A549 (cell line): Measurements from ENCODE around the gene CNDP1. TPM values are rescaled to one million over a fixed set of nuclear protein-coding genes. Genes with fewer than 3 reads are reported as not detected.

Experiments
- ATAC-seq, 2 experiments: fragments of 200-7000 bp in 1 of 2; fragments of >200 bp in 1 of 2; cut with Nextera tagmentation in 1 of 2; cut with Tn5 transposase in 1 of 2; 3 replicates each; pipeline versions ENCODE4 v1.8.0 to v1.9.1; 2018 to 2020; ENCODE audit warnings: mild to moderate bottlenecking in 1 of 2, moderate library complexity in 1 of 2
- CTCF ChIA-PET: fragments of 300-600 bp; sonication (Branson Sonifier 250); formaldehyde crosslinking; extraction: SDS; loops from one replicate; lab custom pipeline; 2021; ENCODE audit warnings: antibody characterized with exemption, inconsistent platforms; lab: Yijun Ruan, JAX
- POLR2A ChIA-PET: fragments of 350-600 bp; formaldehyde crosslinking; extraction: SDS; loops from one replicate; lab custom pipeline; 2021; ENCODE audit warnings: antibody characterized with exemption, inconsistent platforms; lab: Yijun Ruan, JAX
- DNase-seq, 2 experiments: peaks; one replicate each; pipeline versions ENCODE4 v3.0.0 to v3.0.0-alpha.2; 2011 to 2016; ENCODE audit warnings: low read depth in 1 of 2, low spot score in 1 of 2
- FAIRE-seq: peaks from 2 replicates; lab custom pipeline; 2011; peaks lifted over from hg19 to GRCh38; lab: Jason Lieb, UNC
- H3K27ac ChIP-seq, 2 experiments: fragments of >200 bp; sonication (Bioruptor Twin); formaldehyde crosslinking; 3 replicates each; pipeline ENCODE4 v1.5.1; 2016 to 2017
- H3K4me1 ChIP-seq: fragments of >200 bp; sonication (Bioruptor Twin); formaldehyde crosslinking; 3 replicates; pipeline ENCODE4 v1.6.1; 2016
- H3K4me2 ChIP-seq: fragments of >200 bp; sonication (Bioruptor Twin); formaldehyde crosslinking; 3 replicates; pipeline ENCODE4 v1.6.1; 2016
- H3K4me3 ChIP-seq: fragments of >200 bp; sonication (Bioruptor Twin); formaldehyde crosslinking; 3 replicates; pipeline ENCODE4 v1.5.1; 2016
- H3K9me3 ChIP-seq: fragments of >200 bp; sonication (Bioruptor Twin); formaldehyde crosslinking; 3 replicates; pipeline ENCODE4 v1.6.1; 2016
- ATOH8 ChIP-seq: fragments of 250-450 bp; sonication (Bioruptor Pico); IDR thresholded peaks from 2 replicates; pipeline ENCODE4 v1.5.0; 2020; ENCODE audit warnings: low read depth, mild to moderate bottlenecking, moderate library complexity
- CHD4 ChIP-seq: fragments of 200-600 bp; sonication (generic); IDR thresholded peaks from 2 replicates; pipeline ENCODE4 v1.6.1; 2016; ENCODE audit warnings: antibody characterized with exemption, mild to moderate bottlenecking, borderline replicate concordance
- EHF ChIP-seq: fragments of 250-450 bp; sonication (Bioruptor Pico); IDR thresholded peaks from 2 replicates; pipeline ENCODE4 v1.5.0; 2020; ENCODE audit warnings: mild to moderate bottlenecking
- ELK1 ChIP-seq: fragments of 150-350 bp; IDR thresholded peaks from 2 replicates; pipeline ENCODE4 v1.6.1; 2014; ENCODE audit warnings: low read depth, mild to moderate bottlenecking, low read length
- EP300 ChIP-seq, 2 experiments: fragments of >200 bp; sonication (Bioruptor Twin); formaldehyde crosslinking; IDR thresholded peaks; 2 replicates in 1 of 2; 3 replicates in 1 of 2; pipeline ENCODE4 v1.6.1; 2016 to 2017
- ESRRA ChIP-seq: fragments of 150-350 bp; IDR thresholded peaks from 2 replicates; pipeline ENCODE4 v1.6.1; 2014; ENCODE audit warnings: mild to moderate bottlenecking, low read length, borderline replicate concordance
- FOSB ChIP-seq: fragments of 250-450 bp; sonication (Bioruptor Pico); IDR thresholded peaks from 2 replicates; pipeline ENCODE4 v1.5.0; 2020; ENCODE audit warnings: mild to moderate bottlenecking, moderate library complexity
- GATA3 ChIP-seq: IDR thresholded peaks from 2 replicates; pipeline ENCODE4 v1.6.1; 2012; ENCODE audit warnings: borderline replicate concordance
- HES2 ChIP-seq: fragments of >200 bp; sonication (Bioruptor Twin); formaldehyde crosslinking; IDR thresholded peaks from 2 replicates; pipeline ENCODE4 v1.6.1; 2016
- HMGXB4 ChIP-seq: fragments of 250-450 bp; sonication (Bioruptor Pico); IDR thresholded peaks from 2 replicates; pipeline ENCODE4 v1.5.0; 2021; ENCODE audit warnings: mild to moderate bottlenecking, moderate library complexity, borderline replicate concordance
- HOXB13 ChIP-seq: fragments of 250-450 bp; sonication (Bioruptor Pico); IDR thresholded peaks from 2 replicates; pipeline ENCODE4 v1.5.0; 2020; ENCODE audit warnings: low read depth, mild to moderate bottlenecking, moderate library complexity
- JUN ChIP-seq, 2 experiments: fragments of >200 bp; sonication (Bioruptor Twin); formaldehyde crosslinking; IDR thresholded peaks; 2 replicates in 1 of 2; 3 replicates in 1 of 2; pipeline ENCODE4 v1.6.1; 2016 to 2017
- KDM5A ChIP-seq: fragments of 200-600 bp; sonication (generic); IDR thresholded peaks from 2 replicates; pipeline ENCODE4 v1.6.1; 2016; ENCODE audit warnings: antibody characterized with exemption, mild to moderate bottlenecking
- MAFK ChIP-seq: fragments of 450-650 bp; IDR thresholded peaks from 2 replicates; pipeline ENCODE4 v1.6.1; 2014; ENCODE audit not compliant: partially characterized antibody
- MAX ChIP-seq: IDR thresholded peaks from 2 replicates; pipeline ENCODE4 v1.6.1; 2012
- NPAS2 ChIP-seq: fragments of 250-450 bp; sonication (Bioruptor Pico); IDR thresholded peaks from 2 replicates; pipeline ENCODE4 v1.8.0; 2022; ENCODE audit warnings: mild to moderate bottlenecking, moderate library complexity, borderline replicate concordance
- NR3C1 ChIP-seq: fragments of >200 bp; sonication (Bioruptor Twin); formaldehyde crosslinking; IDR thresholded peaks from 3 replicates; pipeline ENCODE4 v1.6.1; 2017
- PHF8 ChIP-seq: fragments of 200-600 bp; sonication (generic); IDR thresholded peaks from 2 replicates; pipeline ENCODE4 v1.6.1; 2016; ENCODE audit warnings: low read depth, mild to moderate bottlenecking, antibody characterized with exemption, moderate library complexity, borderline replicate concordance
- POLR2A ChIP-seq: IDR thresholded peaks from 2 replicates; pipeline ENCODE4 v1.6.1; 2012; ENCODE audit warnings: mild to moderate bottlenecking, low read length
- POLR2AphosphoS2 ChIP-seq: conservative IDR thresholded peaks from 2 replicates; pipeline ENCODE4 v1.6.1; 2012; ENCODE audit warnings: low read length, improper control_type of control experiment, inconsistent platforms
- RCOR1 ChIP-seq: fragments of 150-350 bp; IDR thresholded peaks from 2 replicates; pipeline ENCODE4 v1.6.1; 2014; ENCODE audit warnings: antibody characterized with exemption, low read length, low read depth
- RFX5 ChIP-seq: fragments of 450-650 bp; IDR thresholded peaks from 2 replicates; pipeline ENCODE4 v1.7.1; 2014; ENCODE audit warnings: antibody characterized with exemption, mild to moderate bottlenecking, moderate library complexity
- SMC3 ChIP-seq: fragments of >200 bp; sonication (Bioruptor Twin); formaldehyde crosslinking; IDR thresholded peaks from 3 replicates; pipeline ENCODE4 v1.6.1; 2018; ENCODE audit warnings: inconsistent platforms
- SREBF2 ChIP-seq: fragments of 450-650 bp; IDR thresholded peaks from 2 replicates; pipeline ENCODE4 v1.6.1; 2014; ENCODE audit warnings: mild to moderate bottlenecking, moderate library complexity
- TP53 ChIP-seq: fragments of 250-450 bp; sonication (Bioruptor Pico); IDR thresholded peaks from 2 replicates; pipeline ENCODE4 v1.5.0; 2021; ENCODE audit warnings: mild to moderate bottlenecking, moderate library complexity
- ZSCAN20 ChIP-seq: fragments of 250-450 bp; sonication (Bioruptor Pico); IDR thresholded peaks from 2 replicates; pipeline ENCODE4 v1.8.0; 2022; ENCODE audit warnings: mild to moderate bottlenecking, moderate library complexity
- WGBS: methylation state at CpG from one replicate; pipeline ENCODE4 v1.1.6; 2017; ENCODE audit errors: missing lambda C conversion rate; 5-methylcytosine and 5-hydroxymethylcytosine counted together
- polyA plus RNA-seq, 4 experiments: library from polyadenylated mRNA; depleted of rRNA in 3 of 4; stranded (reverse); fragments of >200 nt; fragmentation: RNase III in 1 of 4; extraction: RNeasy Plus Mini Kit Qiagen cat#74134 plus additional on column Dnase treatment in 1 of 4; gene quantifications; 2 replicates in 3 of 4; 3 replicates in 1 of 4; pipeline ENCODE4 v1.2.3, GENCODE V29; 2011 to 2017
- TF ChIP-seq, protein P1 (sequence below): fragments of >200 bp; sonication (Bioruptor Twin); formaldehyde crosslinking; IDR thresholded peaks from 3 replicates; pipeline ENCODE4 v1.6.1; 2016

CNDP1 gene
- polyA plus RNA-seq, 2 of the 4 experiments (the other 2 are of a cell fraction) = 0.16 TPM; not detected in 1

- no peak for FAIRE-seq
- ChIA-PET POLR2A (no interaction called here), CTCF (no interaction called here)
- Histone ChIP-seq H3K9me3 (no peaks in the 10 kb centered on the region), H3K27ac (no peak overlapping the region), H3K4me3 (no peak overlapping the region), H3K4me2 (no peak overlapping the region), H3K4me1 (no peaks in the 10 kb centered on the region)
- TF ChIP-seq ELK1 = no peak
- TF ChIP-seq GATA3 = no peak
- no peak for TF ChIP-seq ZSCAN20 (CRISPR knock-in tag)
- TF ChIP-seq ATOH8 (CRISPR knock-in tag) = no peak
- no peak for TF ChIP-seq MAFK
- TF ChIP-seq RFX5 = no peak
- no peak for TF ChIP-seq JUN (IDR thresholded peaks at IDR 0.05)
- no peak for TF ChIP-seq POLR2A
- no peak for TF ChIP-seq HOXB13 (CRISPR knock-in tag)
- no peak for TF ChIP-seq EP300 (IDR thresholded peaks at IDR 0.05)
- TF ChIP-seq SMC3 = no peak
- TF ChIP-seq POLR2AphosphoS2 = no peak
- no peak for TF ChIP-seq ESRRA
- 53% methylated on average over 6 of the region's 15 CpGs for WGBS
- DNase-seq = no peak
- ATAC-seq = no peak
Observed at GRCh38 chr18:74541703-74542555, 7.6 kb downstream of the CNDP1 start.

GRCh38 chr18:74544898-74545297 is 10.6 kb downstream of the CNDP1 start:
- no peak overlapping the region for H3K4me2 ChIP-seq
- H3K9me3 ChIP-seq = 0 out of 3 replicates have a peak, but pooled peaks cover 4% of the 10 kb centered on the region
- no peak for ATAC-seq
- no peaks in the 10 kb centered on the region for H3K4me1 ChIP-seq
- TF ChIP-seq ELK1 (no peak), CHD4 (no peak), FOSB (CRISPR knock-in tag) (no peak), PHF8 (no peak), NR3C1 (no peak), KDM5A (no peak), POLR2AphosphoS2 (no peak), MAX (no peak), ESRRA (no peak)
- TF ChIP-seq, all 56 proteins: peak for 0
- FAIRE-seq = no peak
- Histone ChIP-seq H3K27ac (no peak overlapping the region), H3K4me3 (no peak overlapping the region)
- 39% methylated on average over 8 of the region's 8 CpGs for WGBS
- DNase-seq = no peak
- CTCF ChIA-PET = interaction anchor here (1.4 kb wide), 1 partner anchor 9 kb away, joined by 3 read pairs; no protein-coding TSS in a partner anchor
- POLR2A ChIA-PET = no interaction called here

GRCh38 chr18:74546007-74546406 is 11.7 kb downstream of the CNDP1 start:
- no peak for FAIRE-seq
- Histone ChIP-seq H3K27ac (no peak overlapping the region), H3K4me1 (no peaks in the 10 kb centered on the region), H3K4me3 (no peak overlapping the region), H3K9me3 (0 out of 3 replicates have a peak, but pooled peaks cover 4% of the 10 kb centered on the region), H3K4me2 (no peak overlapping the region)
- WGBS = 67% methylated on average over 11 of the region's 11 CpGs
- no peak for ATAC-seq
- CTCF ChIA-PET = interaction anchor here (0.6 kb wide), 1 partner anchor 1783 kb away, joined by 3 read pairs; no protein-coding TSS in a partner anchor
- POLR2A ChIA-PET = no interaction called here
- no peak for DNase-seq
- TF ChIP-seq NPAS2 (no peak), GATA3 (no peak), HMGXB4 (no peak), POLR2AphosphoS2 (no peak), EHF (CRISPR knock-in tag) (no peak), SREBF2 (no peak), MAFK (no peak), RCOR1 (no peak), TP53 (CRISPR knock-in tag) (no peak), HES2 (no peak)
- TF ChIP-seq, protein P1, sequence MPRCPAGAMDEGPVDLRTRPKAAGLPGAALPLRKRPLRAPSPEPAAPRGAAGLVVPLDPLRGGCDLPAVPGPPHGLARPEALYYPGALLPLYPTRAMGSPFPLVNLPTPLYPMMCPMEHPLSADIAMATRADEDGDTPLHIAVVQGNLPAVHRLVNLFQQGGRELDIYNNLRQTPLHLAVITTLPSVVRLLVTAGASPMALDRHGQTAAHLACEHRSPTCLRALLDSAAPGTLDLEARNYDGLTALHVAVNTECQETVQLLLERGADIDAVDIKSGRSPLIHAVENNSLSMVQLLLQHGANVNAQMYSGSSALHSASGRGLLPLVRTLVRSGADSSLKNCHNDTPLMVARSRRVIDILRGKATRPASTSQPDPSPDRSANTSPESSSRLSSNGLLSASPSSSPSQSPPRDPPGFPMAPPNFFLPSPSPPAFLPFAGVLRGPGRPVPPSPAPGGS = no peak
